Kidney tubule cell (primary cell): ENCODE data around the gene RPL28.
A peak's percentile ranks its signal among the peaks of the same experiment; 100 is the strongest.
"Not testable (repeated sequence)": the region's sequence is repeated elsewhere in the genome, so short reads cannot be mapped to it uniquely, and the experiment has no call there.

Experiments
- DNase-seq: peaks from one replicate; pipeline ENCODE4 v3.0.0-alpha.2; 2018; ENCODE audit warnings: low spot score

The RPL28 gene

DNA sequence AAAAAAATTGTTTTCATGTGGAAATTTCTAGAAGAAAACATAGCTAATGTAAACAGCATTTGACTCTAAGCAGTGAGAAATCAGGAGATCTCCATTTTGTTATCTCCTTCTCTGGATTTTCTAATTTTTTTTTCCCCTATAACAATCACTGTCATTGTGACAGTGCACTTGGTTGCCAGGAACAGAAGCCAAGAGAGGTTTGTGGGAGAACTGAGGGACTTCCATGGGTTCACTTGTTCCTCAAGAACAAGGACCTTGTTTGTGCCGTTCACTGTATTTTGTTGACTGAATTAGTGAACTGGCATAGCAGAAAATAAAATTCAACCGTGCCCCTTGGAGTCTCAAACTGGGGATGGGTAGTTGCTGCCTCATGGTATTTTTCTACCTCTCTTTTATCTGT is 40.3 kb downstream of the RPL28 start:
- DNase-seq = no peak

DNA sequence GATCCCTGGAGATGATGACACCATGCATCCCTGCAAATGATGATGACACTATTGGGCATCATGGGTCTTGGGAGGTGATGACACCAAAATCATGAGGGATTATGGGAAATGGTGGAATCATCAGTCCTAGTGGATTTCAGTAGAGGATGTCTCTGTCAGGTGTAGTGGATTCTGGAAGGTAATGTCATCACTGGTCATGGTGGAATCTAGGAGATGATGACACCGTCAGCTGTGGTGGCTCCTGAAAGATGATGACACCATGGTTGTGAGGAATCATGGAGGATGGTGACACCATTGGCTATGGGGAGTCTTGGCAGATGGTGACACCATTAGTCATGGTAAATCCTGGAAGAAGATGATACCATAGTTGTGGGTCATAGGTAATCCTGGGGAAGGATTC is 45.5 kb downstream of the RPL28 start:
- DNase-seq = no peak

DNA sequence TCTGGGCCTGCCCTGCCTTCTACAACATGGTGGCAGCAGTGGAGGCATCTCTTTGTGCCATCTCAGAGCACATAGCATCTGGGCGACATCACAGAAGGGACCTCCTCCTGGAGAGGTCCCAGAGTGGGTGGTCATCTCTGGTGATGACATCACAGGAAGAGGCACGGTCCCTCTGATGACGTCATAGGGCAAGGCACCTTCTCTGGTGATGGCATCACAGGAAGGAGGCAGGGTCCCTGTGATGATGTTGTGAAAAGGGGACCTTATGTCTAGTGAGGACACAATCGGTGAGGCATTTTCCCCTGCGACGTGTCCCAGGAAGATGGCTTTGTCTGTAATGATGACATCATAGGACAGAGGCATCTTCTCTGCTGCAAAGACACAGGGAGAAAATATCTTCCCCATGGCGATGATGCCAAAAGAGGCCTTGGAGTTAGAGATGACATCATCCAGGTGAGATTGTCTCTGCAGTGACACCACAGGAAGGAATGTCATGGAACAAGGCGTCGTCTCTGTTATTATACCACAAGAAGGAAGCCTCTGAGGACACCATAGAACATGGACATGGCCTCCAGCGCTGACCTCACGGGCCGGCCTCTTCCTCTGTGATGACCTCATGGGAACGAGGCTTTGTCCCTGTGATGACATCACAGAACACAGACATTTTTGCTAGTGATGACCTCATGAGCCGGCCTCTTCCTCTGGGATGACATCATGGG is 46.7 kb downstream of the RPL28 start:
- peak; percentile 26 for DNase-seq

DNA sequence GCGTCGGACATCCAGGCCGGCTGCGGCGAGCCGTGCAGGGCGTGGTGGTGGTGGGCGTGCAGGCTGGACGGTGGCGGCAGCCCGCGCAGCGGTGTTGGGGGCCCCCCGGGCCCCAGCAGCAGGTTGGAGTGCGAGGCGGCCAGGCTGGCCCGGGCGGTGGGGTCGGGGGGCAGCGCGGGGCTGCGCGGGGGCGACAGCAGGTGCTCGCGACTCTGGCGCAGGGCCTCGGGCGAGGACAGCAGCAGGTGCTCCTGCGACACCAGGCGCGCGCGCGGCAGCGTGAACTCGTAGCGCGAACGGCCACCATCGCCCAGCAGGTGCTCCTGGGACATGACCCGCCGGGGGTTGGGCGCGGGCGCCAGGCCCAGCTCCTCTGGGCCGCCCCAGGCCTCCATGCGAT is 47.6 kb downstream of the RPL28 start:
- DNase-seq = no peak

DNA sequence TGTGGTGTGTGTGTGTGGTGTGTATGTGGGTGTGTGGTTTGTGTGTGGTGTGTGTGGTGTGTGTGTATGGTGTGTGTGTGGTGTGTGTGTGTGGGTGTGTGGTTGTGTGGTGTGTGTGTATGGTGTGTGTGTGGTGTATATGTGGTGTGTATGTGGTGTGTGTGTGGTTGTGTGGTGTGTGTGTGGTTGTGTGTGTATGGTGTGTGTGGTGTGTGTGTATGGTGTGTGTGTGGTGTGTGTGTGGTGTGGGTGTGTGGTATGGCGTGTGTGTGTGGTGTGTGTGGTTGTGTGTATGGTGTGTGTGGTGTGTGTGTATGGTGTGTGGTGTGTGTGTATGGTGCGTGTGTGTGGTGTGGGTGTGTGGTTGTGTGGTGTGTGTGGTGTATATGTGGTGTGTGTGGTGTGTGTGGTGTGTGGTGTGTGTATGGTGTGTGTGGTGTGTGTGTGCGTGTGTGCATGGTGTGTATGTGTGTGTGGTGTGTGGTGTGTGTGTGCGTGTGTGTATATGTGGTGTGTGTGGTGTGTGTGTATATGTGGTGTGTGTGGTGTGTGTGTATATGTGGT is 48.7 kb downstream of the RPL28 start:
- DNase-seq = no peak

DNA sequence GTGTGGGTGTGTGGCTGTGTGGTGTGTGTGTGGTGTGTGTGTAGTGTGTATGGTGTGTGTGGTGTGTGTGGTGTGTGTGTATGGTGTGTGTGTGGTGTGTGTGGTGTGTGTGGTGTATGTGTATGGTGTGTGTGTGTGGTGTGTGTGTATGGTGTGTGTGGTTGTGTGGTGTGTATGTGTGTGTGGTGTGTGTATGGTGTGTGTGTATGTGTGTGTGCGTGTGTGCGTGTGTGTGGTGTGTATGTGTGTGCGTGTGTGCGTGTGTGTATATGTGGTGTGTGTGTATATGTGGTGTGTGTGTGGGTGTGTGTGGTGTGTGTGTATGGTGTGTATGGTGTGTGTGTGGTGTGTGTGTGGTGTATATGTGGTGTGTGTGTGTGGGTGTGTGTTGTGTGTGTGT is 49.3 kb downstream of the RPL28 start:
- no peak for DNase-seq

DNA sequence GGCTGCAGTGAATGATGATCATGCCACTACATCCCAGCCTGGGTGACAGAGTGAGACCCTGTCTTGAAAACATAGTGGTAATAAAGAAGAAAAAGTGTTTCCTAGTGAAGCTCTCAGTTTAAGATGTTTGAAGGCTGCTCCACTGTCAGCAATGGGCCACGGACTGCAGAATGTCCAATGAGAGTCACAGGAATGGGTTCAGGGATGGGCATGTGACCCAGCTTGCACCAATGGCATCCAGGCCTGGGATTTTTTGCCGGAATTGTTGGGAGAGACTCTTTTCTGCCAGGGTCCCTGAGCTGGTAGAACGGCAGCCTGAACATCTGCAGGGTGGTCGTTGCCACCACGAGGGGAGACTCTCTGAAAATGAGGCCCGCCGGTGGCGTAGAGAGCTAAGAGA is 51.1 kb downstream of the RPL28 start:
- no peak for DNase-seq

DNA sequence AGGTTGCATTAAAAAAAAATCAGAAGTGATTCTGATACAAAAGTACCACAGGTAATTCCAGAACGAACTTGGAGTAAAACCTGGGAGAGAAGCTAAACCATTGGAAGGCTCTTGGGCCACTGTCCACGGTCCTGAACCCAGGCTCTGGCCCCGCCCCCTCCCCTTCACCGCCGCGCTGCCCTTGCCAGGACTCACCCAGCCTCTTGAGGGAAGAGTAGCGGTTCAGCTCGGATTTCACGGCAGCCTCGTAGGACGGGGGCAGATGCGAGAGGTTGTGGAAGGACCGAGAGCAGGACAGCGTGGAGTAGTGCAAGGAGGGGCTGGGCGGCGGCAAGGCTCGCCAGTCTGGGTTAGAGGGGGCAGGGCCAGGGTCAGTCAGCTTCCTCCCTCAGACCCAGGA is 51.7 kb downstream of the RPL28 start:
- peak; percentile 49 for DNase-seq

DNA sequence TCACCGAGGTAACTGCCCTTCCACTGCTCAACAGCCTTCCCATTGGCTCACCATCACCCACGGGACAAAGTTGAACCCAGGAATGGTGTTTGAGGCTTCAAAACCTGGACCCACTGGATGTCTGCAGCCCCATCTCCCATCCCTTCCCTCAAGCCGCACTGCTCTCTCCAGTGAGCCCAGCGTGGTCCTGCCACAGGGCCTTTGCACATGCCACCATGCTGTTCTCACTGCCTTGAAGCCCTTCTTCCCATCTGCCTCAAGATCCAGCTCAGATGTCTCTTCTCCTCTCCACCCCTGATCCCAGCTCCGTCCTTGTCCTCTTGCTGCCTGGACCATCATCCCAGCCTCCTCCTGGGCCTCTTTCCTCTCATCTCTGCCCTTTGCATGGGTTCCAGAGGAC is 53.3 kb downstream of the RPL28 start:
- no peak for DNase-seq

DNA sequence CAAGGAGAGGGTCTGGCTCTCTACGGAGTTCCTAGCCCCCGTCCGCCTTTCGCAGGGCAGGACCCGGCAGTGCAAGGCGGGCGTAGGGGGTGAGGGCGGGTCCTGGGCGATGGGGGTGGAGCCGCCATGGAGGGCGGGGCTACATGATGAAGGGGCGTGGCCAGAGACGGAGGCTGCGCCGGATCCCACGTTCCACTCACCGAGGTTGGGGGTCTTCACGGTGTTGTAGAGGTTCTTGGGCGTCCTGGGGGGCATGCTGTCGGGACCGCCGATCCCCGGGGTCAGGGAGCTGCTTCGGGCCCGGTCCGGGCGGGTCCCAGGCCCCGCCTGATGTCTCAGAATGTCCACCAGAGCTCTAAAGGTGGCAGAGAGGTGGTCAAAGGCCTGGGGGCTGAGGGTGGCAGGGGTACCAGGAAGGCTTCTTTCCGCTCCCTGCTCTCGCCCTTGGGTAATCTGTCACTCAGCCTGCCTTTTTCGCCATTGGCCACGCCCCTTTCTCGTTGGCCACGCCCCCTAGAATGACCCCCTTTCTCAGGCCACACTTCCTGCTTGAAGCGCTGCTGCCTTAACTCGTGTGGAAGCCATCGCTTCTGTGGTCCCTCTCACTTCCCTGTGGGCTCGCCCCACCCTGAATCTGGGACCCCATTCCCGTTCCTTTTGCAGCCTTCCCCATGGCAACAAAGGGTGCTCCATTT is 54.8 kb downstream of the RPL28 start:
- DNase-seq = no peak

DNA sequence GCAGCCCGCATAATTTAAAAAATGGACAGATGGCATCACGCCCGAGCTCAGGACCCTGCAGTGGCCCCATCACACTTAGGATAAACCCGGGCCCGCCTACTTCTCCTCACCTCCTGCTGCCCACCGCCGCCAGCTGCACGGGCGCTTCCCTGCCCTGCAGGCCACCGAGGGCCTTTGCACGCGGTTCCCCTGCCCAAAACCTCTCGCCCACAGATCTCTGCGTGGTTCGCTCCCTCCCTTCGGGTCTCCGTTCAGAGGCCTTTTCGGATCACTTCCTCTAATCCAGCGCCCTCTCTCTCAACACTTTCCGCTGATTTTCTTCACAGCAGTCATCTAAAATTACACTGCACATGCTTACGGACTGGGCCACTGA is 55.6 kb downstream of the RPL28 start:
- no peak for DNase-seq

DNA sequence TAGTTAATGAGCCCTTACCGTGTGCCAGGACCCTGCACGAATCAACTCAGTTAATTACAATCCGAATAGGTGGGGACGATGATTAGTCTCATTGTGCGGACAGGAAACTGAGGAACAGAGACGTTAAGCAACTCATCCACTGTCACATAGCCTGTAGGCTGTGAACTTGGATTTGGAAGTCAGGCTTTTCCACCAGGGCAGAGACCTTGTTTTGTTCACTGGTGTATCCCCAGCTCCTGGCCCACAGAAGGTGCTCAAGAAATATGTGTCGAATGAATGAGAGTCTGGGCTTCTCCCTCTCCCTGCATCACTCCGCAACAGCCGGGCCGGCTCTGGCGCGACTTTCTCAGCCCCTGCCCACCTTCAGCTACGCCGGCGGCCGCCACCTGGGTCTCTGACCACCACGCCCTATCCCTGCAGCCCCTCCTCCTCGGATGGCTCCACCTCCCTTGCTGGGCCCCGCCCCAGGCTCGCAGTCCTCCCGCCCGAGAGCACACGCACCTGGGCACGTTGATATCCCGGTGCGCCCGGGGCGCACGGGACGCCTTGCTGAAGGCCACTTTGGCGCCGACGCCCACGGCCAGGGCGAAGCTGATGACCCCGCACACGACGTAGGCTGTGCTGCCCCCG is 56.1 kb downstream of the RPL28 start:
- DNase-seq = no peak

DNA sequence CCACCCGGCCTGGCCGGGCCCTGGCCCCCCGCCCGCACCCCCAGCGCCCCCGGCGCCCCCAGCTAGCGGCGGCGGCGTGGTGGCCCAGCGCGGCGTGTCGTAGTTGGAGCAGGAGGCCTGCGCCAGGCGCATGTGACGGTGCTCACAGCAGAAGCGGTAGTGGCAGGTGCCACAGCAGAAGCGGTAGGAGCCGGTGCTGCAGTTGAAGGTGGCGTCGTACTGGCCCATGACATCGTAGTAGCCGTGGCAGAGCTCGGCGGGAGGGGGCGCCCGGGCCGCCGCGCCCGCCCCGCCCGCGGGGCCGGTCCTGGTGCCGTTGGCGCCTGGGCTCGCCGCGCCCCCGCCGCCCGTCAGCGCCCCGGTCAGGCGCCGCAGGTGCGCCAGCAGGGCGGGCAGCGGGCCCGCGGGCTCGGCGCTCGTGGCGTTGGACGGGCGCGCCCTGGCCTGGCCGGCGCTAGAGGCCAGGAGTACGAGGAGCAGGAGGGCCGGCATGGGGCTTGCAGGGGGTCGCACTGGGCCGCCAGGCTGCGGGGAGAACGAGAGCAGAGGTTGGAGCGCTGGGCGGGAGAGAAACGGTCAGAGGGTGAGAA is 56.7 kb downstream of the RPL28 start:
- no peak for DNase-seq

DNA sequence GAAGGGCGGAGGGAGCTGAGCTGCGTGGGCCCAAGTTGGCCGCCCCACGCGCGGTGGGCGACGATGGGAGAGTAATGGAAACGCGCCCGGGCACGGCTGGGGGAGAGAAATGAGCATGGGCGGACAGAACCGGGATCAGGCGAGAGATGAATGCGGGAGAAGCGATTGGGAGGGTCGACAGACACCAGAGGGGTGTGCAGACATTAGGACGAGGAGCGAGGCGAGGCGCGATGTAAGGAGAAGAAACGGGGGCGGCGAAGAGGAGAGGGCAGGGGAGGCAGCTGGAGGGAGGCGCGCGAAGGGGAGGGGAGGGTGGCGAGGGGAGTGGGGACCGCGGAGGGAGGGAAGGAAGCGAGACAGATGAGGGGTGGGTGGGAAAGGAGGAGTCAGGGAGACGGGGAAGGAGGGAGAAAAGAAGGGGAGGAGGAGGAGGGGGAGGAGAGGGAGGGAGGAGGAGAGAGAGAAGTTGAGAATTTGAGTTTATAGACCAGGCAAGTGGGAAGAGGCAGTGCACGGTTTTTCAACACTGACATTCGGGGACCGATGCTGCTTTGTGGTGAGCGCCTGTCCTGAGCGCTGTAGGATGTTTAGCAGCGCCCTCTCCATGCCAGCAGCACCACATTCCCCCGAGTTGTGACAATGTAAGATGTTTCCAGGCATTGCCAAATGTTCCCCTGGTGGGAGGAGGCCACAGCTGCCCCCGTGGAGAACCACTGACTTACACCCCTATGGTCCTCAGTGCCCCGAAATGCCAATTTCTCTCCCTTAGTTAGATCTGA is 57.5 kb downstream of the RPL28 start, which contains the start of gene SHISA7:
Gene SHISA7 (minus strand): TSS at position 256 of the 779 bp plus-strand sequence. CDS start 437 bp downstream, outside the sequence.
- no peak for DNase-seq

DNA sequence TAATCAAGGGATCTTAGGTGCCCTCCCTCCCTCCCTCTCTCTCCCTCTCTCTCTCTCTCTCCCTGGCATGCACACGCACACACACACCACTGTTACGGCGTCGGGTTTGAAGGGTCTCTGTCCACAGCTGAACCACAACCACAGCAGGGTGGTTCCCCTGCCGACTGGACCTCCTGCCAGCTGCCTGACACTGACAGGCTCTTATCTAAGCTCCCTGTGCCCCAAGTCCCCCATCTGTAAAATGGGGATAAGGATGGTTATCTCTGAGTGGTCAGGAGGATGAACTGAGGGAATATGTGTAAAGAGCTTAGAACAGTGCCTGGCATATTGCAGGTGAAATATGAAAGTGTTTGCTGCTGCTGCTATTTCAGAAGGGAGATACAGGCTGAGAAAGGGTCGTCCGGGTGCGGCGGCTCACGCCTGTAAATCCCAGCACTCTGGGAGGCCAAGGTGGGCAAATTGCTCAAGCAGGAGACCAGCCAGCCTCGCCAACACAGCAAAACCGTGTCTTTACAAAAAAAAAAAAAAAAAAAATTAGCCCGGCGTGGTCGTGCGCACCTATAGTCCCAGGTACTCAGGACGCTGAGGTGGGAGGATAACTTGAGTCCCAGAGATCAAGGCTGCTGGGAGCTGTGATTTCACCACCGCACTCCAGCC is 58.2 kb downstream of the RPL28 start:
- no peak for DNase-seq

DNA sequence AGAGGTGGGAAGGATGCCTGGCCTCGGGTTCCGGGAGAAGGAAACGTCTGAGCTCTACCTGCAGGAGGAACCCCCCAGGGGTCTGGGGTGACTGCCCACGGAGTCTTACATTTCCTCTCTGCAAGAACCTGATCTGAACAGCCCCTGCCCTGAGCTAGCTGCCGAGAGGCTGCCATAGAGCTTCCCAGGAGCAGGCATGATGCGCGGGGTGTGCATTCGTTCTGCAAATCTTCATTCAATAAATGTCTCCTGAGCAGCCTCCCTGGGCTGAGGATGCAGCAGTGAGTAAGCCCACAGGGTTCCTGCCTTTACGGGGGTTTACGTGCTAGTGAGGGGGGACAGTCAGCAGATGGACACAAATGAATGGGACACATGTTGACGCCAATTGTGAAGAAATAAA is 58.9 kb downstream of the RPL28 start:
- DNase-seq = no peak

DNA sequence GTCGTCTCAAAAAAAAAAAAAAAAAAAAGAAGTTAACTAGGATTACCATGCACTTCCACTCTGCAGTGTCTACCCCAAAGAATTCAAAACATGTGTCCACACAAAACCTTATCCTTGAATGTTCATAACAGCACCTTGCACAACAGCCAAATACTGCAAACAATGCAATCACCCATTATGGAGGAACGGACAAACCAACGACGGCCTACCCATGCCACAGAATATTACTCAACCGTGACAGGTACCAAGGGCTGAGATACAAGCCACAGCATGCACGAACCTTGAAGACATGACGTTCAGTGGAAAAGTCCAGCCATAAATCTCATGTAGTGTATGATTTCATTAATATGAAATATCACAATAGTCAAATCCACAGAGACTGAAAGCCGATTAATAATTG is 60.3 kb downstream of the RPL28 start:
- no peak for DNase-seq

DNA sequence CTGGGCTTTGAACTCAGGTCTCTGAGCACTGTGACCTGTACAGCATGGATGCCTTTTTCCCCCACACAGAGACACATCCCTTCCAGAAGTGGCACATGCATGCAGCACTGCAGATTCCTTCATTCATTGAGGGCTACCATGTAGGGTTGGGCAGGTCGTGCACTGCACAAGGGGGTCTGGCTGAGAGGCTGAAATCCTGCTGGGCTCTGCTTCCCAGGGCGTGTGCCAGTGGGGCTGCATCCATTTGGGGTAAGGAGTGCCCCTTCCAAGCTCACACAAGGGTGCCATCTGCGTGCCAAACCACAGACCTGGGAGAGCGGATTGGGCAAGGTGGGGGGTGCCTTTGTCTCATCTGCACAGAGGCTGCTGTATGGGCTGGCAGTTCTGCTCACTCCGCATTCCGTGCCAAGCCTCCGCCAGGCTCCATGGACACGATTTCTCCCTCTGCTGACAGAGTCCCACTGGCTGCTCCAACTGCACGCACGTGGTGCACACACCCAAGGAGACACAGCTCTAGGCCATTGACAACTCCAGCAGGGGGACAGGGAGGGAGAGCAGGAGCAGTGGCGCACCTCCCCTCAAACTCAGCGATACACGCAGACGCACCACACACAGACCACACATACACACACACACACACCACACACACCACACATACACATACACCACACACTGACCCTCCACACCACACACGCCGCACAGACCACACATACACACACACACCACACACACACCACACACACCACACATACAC is 61.9 kb downstream of the RPL28 start:
- peak; percentile 34 for DNase-seq

DNA sequence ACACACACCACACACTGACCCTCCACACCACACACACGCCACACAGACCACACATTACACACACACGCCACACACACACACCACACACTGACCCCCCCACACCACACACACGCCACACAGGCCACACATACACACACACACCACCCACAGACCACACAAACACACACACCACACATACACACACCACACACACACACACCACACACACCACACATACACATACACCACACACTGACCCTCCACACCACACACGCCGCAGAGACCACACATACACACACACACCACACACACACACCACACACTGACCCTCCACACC is 62.4 kb downstream of the RPL28 start:
- not testable (repeated sequence) for DNase-seq

DNA sequence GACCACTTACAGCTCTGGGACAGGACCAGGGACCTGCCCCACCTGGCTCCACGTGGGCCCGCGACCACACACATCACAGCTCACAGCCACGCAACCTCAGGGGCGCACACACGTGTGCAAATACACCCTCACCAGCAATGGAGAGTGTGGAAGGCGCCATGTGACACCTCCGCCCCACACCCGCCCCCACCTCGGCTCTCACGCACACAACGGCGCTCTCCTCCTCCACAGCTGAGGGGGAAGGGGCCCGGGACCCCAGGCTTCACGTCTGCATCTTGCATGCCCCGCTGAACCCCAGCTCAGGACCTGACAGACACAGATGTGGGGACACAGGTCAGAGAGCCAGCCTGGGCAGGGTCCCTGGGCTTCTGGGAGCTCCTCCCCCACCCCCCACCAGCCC is 63.7 kb downstream of the RPL28 start:
- no peak for DNase-seq
